ENCODE data around the gene CFAP251. TPM values are rescaled to one million over a fixed set of nuclear protein-coding genes. Genes with fewer than 3 reads are reported as not detected.

The CFAP251 gene
- total and polyA plus RNA-seq, 2 of the 13 experiments (the other 11 are each of a cell fraction or from before 2014, with no cell fraction given) = 0.30 to 0.42 TPM

DNA sequence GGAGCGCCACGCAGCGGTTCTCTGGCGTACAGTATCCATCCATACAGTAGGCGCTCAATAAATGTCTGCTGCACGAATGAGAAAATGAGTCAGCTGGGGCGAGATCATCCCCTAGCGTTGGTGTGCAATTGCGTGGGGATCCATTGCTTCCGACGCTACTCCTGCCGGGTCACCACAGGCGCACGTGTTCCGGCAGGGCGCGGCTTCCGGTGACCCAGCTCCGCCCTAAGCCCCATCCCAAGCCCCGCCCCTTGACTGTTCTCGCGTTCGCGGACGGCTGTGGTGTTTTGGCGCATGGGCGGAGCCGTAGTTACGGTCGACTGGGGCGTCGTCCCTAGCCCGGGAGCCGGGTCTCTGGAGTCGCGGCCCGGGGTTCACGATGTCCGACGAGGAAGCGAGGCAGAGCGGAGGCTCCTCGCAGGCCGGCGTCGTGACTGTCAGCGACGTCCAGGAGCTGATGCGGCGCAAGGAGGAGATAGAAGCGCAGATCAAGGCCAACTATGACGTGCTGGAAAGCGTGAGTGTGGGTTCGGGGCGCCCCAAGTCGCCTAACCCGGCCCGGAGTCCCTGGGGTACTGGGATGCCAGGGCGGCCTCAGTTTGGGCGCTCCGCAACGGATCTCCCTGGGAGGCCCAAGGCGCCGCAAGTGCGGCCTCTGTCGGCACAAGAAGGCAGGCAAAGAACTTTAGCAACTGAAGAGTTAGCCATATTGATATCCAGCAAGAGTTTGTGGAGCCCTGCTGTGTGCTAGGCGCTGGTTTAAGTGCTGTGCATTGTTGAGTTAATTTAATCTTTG is 29.7 kb upstream of the CFAP251 start, which contains the start of gene PSMD9 (continued):
- TF ChIP-seq, protein P1, sequence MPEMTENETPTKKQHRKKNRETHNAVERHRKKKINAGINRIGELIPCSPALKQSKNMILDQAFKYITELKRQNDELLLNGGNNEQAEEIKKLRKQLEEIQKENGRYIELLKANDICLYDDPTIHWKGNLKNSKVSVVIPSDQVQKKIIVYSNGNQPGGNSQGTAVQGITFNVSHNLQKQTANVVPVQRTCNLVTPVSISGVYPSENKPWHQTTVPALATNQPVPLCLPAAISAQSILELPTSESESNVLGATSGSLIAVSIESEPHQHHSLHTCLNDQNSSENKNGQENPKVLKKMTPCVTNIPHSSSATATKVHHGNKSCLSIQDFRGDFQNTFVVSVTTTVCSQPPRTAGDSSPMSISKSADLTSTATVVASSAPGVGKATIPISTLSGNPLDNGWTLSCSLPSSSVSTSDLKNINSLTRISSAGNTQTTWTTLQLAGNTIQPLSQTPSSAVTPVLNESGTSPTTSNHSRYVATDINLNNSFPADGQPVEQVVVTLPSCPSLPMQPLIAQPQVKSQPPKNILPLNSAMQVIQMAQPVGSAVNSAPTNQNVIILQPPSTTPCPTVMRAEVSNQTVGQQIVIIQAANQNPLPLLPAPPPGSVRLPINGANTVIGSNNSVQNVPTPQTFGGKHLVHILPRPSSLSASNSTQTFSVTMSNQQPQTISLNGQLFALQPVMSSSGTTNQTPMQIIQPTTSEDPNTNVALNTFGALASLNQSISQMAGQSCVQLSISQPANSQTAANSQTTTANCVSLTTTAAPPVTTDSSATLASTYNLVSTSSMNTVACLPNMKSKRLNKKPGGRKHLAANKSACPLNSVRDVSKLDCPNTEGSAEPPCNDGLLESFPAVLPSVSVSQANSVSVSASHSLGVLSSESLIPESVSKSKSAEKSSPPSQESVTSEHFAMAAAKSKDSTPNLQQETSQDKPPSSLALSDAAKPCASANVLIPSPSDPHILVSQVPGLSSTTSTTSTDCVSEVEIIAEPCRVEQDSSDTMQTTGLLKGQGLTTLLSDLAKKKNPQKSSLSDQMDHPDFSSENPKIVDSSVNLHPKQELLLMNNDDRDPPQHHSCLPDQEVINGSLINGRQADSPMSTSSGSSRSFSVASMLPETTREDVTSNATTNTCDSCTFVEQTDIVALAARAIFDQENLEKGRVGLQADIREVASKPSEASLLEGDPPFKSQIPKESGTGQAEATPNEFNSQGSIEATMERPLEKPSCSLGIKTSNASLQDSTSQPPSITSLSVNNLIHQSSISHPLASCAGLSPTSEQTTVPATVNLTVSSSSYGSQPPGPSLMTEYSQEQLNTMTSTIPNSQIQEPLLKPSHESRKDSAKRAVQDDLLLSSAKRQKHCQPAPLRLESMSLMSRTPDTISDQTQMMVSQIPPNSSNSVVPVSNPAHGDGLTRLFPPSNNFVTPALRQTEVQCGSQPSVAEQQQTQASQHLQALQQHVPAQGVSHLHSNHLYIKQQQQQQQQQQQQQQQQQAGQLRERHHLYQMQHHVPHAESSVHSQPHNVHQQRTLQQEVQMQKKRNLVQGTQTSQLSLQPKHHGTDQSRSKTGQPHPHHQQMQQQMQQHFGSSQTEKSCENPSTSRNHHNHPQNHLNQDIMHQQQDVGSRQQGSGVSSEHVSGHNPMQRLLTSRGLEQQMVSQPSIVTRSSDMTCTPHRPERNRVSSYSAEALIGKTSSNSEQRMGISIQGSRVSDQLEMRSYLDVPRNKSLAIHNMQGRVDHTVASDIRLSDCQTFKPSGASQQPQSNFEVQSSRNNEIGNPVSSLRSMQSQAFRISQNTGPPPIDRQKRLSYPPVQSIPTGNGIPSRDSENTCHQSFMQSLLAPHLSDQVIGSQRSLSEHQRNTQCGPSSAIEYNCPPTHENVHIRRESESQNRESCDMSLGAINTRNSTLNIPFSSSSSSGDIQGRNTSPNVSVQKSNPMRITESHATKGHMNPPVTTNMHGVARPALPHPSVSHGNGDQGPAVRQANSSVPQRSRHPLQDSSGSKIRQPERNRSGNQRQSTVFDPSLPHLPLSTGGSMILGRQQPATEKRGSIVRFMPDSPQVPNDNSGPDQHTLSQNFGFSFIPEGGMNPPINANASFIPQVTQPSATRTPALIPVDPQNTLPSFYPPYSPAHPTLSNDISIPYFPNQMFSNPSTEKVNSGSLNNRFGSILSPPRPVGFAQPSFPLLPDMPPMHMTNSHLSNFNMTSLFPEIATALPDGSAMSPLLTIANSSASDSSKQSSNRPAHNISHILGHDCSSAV (CRISPR knock-in tag; IDR thresholded peaks at IDR 0.05; ENCODE audit: borderline replicate concordance) = no peak
- peak; percentile 36 for TF ChIP-seq ZFP90 (CRISPR knock-in tag; IDR thresholded peaks at IDR 0.05; ENCODE audit: borderline replicate concordance)
- TF ChIP-seq IRX3 (CRISPR knock-in tag; IDR thresholded peaks at IDR 0.05; ENCODE audit: borderline replicate concordance, low read depth) = 0 out of 2 replicates have a peak, but pooled peaks have one; percentile 60
- TF ChIP-seq ZNF441 (CRISPR knock-in tag; IDR thresholded peaks at IDR 0.05; ENCODE audit: borderline replicate concordance) = peak; percentile 40; the same call in 1 of the 2 replicates
- TF ChIP-seq, protein P2, sequence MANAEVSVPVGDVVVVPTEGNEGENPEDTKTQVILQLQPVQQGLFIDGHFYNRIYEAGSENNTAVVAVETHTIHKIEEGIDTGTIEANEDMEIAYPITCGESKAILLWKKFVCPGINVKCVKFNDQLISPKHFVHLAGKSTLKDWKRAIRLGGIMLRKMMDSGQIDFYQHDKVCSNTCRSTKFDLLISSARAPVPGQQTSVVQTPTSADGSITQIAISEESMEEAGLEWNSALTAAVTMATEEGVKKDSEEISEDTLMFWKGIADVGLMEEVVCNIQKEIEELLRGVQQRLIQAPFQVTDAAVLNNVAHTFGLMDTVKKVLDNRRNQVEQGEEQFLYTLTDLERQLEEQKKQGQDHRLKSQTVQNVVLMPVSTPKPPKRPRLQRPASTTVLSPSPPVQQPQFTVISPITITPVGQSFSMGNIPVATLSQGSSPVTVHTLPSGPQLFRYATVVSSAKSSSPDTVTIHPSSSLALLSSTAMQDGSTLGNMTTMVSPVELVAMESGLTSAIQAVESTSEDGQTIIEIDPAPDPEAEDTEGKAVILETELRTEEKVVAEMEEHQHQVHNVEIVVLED (CRISPR knock-in tag; IDR thresholded peaks at IDR 0.05; ENCODE audit: borderline replicate concordance) = peak; percentile 93
- TF ChIP-seq, protein P3, sequence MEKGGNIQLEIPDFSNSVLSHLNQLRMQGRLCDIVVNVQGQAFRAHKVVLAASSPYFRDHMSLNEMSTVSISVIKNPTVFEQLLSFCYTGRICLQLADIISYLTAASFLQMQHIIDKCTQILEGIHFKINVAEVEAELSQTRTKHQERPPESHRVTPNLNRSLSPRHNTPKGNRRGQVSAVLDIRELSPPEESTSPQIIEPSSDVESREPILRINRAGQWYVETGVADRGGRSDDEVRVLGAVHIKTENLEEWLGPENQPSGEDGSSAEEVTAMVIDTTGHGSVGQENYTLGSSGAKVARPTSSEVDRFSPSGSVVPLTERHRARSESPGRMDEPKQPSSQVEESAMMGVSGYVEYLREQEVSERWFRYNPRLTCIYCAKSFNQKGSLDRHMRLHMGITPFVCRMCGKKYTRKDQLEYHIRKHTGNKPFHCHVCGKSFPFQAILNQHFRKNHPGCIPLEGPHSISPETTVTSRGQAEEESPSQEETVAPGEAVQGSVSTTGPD (CRISPR knock-in tag; IDR thresholded peaks at IDR 0.05) = peak; percentile 47; the same call in 1 of the 2 replicates
- peak; percentile 94; the same call in 1 of the 2 replicates for TF ChIP-seq YEATS4 (CRISPR knock-in tag; IDR thresholded peaks at IDR 0.05; ENCODE audit: borderline replicate concordance)
- peak; percentile 95 for TF ChIP-seq KLF6 (CRISPR knock-in tag; IDR thresholded peaks at IDR 0.05)
- TF ChIP-seq SATB2 (CRISPR knock-in tag; IDR thresholded peaks at IDR 0.05) = no peak
- no peak; the same call in 1 of the 2 replicates for TF ChIP-seq ZSCAN20 (CRISPR knock-in tag; IDR thresholded peaks at IDR 0.05; ENCODE audit: borderline replicate concordance)
- TF ChIP-seq NFKB2 (CRISPR knock-in tag; IDR thresholded peaks at IDR 0.05; ENCODE audit: borderline replicate concordance) = peak; percentile 86; the same call in 1 of the 2 replicates
- TF ChIP-seq MLLT10 (CRISPR knock-in tag; IDR thresholded peaks at IDR 0.05) = no peak
